ENCODE results near the gene GNAO1. TPM values are rescaled to one million over a fixed set of nuclear protein-coding genes. Genes with fewer than 3 reads are reported as not detected.
A peak's percentile ranks its signal among the peaks of the same experiment; 100 is the strongest.

Gene GNAO1
- total and polyA plus RNA-seq, 5 experiments from 2014 or later, result 0.62 to 0.85 (median 0.65) TPM; not detected in 2

DNA sequence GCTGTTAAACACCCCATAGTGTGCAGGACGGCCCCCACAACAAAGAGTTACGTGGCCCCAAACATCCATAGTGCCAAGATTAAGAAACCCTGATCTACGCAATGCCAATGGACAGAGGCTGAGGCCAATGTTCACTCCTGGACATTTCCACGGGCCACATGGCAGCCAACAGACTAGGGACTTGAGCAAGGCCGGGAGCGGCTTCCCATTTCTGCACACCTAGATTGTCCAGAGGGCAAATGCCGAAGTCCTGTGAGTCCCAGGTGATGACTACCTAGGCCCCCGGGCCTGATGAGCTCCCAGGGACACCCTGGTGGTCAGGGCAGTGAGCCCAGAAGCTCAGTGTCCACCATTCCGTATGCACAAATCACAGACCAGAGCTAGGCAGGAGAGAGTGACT lies 138.6 kb downstream of the GNAO1 start:
- H3K4me1 Mint-ChIP-seq, result no peaks in the 10 kb centered on the region
- H3K36me3 Mint-ChIP-seq, result no peaks in the 10 kb centered on the region
- DNase-seq (no peak), ATAC-seq (no peak)
- H3K27ac Mint-ChIP-seq, result no peak overlapping the region
- no peak overlapping the region for H3K4me3 Mint-ChIP-seq
- no peaks in the 10 kb centered on the region for H3K9me3 Mint-ChIP-seq
- H3K27me3 Mint-ChIP-seq, result no peaks in the 10 kb centered on the region
- POLR2A ChIA-PET, result no interaction called here

DNA sequence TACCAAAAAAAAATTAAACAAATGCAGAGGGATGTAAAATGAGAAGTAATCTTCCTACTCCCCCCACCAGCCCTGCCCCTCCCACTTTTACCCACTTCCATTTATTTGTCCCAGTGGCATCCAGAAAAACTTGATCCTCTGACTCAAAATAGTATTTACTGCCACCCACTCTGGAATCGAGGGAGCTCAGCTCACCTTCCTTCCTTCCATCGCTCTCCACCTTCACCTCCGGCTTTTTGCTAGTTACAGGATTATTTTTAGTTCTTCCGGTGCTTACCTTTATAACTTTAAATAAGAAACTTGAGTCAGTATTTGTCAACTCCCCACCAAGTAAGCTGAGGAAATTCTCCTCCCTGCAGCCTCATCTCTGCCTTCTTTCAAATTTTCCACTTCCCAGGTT lies 139.2 kb downstream of the GNAO1 start:
- POLR2A ChIA-PET, result no interaction called here
- ATAC-seq, result no peak
- no peaks in the 10 kb centered on the region for H3K9me3 Mint-ChIP-seq
- no peaks in the 10 kb centered on the region for H3K36me3 Mint-ChIP-seq
- DNase-seq, result no peak
- H3K27me3 Mint-ChIP-seq, result no peaks in the 10 kb centered on the region
- H3K4me1 Mint-ChIP-seq, result no peaks in the 10 kb centered on the region
- no peak overlapping the region for H3K4me3 Mint-ChIP-seq
- no peak overlapping the region for H3K27ac Mint-ChIP-seq

DNA sequence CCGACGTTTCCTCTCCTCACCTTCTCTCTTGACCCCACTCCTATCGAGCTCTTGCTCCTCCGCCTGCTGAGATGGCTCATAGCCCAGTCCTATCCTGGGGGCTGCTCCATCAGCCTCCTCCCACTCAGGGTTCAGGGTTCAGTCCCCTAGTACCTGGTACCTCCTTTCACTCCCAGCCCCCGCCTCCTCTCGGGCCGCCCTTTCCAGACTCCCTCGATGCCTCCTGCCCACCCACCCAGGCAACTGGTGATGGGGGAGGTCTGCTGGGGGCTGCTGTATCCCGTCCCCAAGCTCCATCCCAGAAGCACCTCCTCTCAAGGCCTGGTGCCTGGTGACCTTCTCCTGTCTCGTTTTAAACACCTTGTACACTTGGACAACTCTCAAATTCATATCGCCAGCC lies 140.1 kb downstream of the GNAO1 start:
- Mint-ChIP-seq H3K4me3 (no peak overlapping the region), H3K4me1 (no peaks in the 10 kb centered on the region), H3K27ac (no peak overlapping the region), H3K9me3 (no peaks in the 10 kb centered on the region), H3K27me3 (no peaks in the 10 kb centered on the region), H3K36me3 (no peaks in the 10 kb centered on the region)
- POLR2A ChIA-PET, result no interaction called here
- DNase-seq (no peak), ATAC-seq (no peak)

DNA sequence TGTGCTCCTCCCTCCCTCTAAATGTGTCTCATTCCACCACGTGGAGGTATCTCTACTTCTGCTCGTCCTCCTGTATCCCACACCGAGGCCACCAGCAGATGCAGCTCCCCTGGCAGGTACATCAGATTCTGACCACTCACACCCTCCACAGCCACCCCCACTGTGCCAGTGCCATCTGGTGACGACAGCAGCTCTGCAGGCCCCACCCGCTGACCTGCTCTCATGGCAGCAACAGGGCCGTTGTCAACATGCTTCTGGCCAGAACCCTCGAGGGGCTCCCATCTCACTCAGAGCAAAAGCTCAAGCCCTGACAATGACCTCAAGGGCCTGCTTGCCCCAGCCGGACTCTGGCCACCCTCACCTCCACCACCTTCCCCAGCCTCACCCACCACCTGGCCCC lies 140.6 kb downstream of the GNAO1 start:
- ATAC-seq (no peak), DNase-seq (no peak)
- Mint-ChIP-seq H3K27ac (peak overlapping the region in 1 of 10 donors; percentile 26), H3K27me3 (no peaks in the 10 kb centered on the region), H3K36me3 (no peaks in the 10 kb centered on the region), H3K4me1 (no peaks in the 10 kb centered on the region), H3K4me3 (no peak overlapping the region), H3K9me3 (no peaks in the 10 kb centered on the region)
- POLR2A ChIA-PET, result no interaction called here

DNA sequence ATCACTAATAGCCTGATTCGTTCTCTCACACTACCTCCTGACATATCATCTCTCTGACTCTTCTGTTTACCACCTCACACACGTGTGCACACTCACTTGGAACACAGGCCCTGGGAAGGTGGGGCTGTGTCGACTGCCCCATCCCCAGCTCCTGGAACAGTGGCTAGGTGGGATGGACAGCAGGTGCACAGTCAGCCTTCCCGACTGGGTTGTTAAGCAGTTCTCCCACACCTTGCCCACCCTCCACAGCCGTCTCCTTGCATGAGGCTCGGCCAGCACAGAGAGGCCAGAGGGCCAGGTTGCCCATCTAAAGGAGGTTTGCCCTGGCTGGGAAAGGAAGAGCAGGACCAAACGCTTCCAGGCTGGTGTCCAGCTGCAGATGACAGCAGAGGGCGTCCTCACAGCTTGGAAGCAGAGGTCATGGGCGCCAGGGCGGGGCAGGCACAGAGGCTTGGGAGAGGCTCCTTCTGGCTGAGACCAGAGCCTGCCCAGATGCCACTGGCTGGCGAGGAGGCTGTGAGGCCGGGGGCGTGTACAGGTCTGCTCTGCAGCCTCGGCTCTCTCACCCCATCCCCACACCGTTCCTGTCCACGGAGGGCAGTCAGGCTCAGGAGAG lies 141.3 kb downstream of the GNAO1 start:
- no peaks in the 10 kb centered on the region for H3K27me3 Mint-ChIP-seq
- H3K27ac Mint-ChIP-seq, result peak overlapping the region in 1 of 10 donors; percentile 40
- POLR2A ChIA-PET, result no interaction called here
- H3K36me3 Mint-ChIP-seq, result no peaks in the 10 kb centered on the region
- H3K4me1 Mint-ChIP-seq, result no peaks in the 10 kb centered on the region
- H3K9me3 Mint-ChIP-seq, result no peaks in the 10 kb centered on the region
- ATAC-seq, result no peak
- H3K4me3 Mint-ChIP-seq, result no peak overlapping the region
- no peak for DNase-seq

DNA sequence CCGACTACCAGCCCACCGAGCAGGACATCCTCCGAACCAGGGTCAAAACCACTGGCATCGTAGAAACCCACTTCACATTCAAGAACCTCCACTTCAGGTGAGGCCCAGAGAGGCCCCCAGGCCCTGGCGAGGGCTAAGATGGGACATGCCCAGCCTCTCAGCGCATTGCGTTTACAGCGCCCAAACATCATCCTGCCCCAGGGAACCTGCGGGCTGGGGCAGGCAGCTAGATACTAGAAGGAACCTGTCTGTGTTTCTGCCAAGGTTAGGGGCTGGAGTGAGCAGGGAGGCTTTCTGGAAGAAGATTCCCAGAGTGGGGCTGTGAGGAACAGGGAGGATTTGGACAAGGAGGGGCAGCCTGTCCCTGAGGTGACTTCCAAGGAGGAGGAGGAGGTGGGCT lies 143.5 kb downstream of the GNAO1 start:
- Mint-ChIP-seq H3K27me3 (no peaks in the 10 kb centered on the region), H3K4me3 (no peak overlapping the region), H3K4me1 (no peaks in the 10 kb centered on the region), H3K27ac (peak overlapping the region in 1 of 10 donors; percentile 40), H3K9me3 (no peaks in the 10 kb centered on the region), H3K36me3 (no peaks in the 10 kb centered on the region)
- POLR2A ChIA-PET, result no interaction called here
- DNase-seq (no peak), ATAC-seq (no peak)

DNA sequence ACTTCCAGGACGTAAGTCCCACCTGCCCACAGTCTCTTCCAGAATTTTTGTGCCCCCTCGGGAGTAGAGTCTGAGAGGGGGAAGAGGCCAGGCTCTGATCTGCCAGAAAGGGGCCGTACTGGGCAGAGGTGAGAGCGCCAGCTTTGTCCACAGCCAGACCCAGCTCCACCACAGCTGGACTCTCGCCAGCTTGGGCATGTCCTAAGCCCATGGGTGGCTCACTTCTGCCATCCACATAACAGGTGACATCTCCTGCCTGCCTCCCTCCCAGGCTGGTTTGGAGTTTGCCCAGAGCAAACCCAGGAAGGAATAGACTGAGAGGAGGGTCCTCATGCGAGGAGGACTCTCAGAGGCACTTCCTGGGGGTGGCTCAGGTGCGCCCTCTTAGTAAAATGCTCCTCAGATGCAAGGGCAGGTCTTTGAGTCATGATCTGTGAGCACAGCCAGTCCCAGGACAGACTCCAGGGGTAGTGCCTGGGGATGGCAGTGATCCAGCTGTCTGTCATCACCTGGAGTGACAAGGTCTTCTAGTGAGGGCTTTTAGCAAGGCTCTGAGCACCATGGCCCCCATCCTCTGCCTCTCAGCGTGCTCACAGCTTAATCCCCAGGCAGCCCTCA lies 144.9 kb downstream of the GNAO1 start:
- Mint-ChIP-seq H3K4me3 (no peak overlapping the region), H3K27me3 (no peaks in the 10 kb centered on the region), H3K36me3 (no peaks in the 10 kb centered on the region), H3K9me3 (no peaks in the 10 kb centered on the region), H3K27ac (no peak overlapping the region), H3K4me1 (peaks cover 0 to 3% (median 0%) of the 10 kb centered on the region in 4 donors)
- DNase-seq (no peak), ATAC-seq (no peak)
- POLR2A ChIA-PET, result no interaction called here

DNA sequence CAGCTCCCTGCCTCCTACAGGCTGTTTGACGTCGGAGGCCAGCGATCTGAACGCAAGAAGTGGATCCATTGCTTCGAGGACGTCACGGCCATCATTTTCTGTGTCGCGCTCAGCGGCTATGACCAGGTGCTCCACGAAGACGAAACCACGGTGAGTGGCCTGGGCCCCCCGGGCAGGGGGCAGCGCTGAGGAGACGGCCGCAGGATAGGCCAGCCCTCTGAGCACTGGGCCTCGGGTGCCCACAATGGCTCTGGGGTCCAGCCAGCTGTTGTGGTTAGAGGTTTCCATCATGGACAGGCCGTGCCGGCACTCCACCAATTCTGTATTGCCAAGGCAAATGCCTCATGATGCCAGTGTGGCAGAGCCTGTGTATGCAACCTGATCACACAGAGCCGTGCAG lies 145.4 kb downstream of the GNAO1 start:
- Mint-ChIP-seq H3K4me1 (peaks cover 0 to 3% (median 0%) of the 10 kb centered on the region in 4 donors), H3K27ac (no peak overlapping the region), H3K9me3 (no peaks in the 10 kb centered on the region), H3K4me3 (no peak overlapping the region), H3K27me3 (no peaks in the 10 kb centered on the region), H3K36me3 (no peaks in the 10 kb centered on the region)
- ATAC-seq (no peak), DNase-seq (no peak)
- POLR2A ChIA-PET, result no interaction called here

DNA sequence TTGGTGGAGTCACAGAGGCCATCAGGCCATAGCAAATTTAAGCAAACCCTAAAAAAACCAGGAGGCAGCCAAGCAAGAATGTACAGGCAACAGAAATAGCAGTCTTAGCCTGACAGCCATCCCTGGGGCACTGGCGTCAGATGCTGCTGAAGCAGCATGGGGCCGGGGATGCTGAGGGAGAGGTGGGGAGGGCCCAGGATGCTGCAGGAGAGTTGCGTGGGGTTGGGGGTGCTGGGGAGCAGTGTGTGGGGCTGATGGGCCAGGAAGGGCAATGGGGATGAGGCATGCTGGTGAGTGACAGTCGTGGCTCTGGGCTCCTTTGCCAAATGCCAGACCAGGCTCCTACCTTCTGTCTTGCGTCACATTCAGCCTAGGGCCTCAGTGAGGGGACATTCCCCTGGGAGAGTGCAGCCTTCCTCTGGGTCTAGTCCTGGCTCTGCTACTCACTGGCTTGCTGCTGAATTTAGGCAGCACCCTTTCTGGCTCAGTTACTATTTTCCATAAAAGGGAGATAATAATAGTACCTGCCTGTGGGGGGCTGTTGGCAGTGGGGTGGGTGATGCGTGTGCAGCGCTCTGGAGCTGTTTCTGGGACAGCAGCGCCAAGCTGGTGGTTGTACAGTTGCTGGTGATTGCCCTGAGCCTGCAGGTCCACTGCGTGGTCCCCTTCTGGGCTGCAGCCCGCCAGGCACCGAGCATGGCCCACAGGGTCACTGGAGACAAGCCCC lies 146.0 kb downstream of the GNAO1 start:
- POLR2A ChIA-PET, result no interaction called here
- Mint-ChIP-seq H3K9me3 (no peaks in the 10 kb centered on the region), H3K27ac (no peak overlapping the region)

DNA sequence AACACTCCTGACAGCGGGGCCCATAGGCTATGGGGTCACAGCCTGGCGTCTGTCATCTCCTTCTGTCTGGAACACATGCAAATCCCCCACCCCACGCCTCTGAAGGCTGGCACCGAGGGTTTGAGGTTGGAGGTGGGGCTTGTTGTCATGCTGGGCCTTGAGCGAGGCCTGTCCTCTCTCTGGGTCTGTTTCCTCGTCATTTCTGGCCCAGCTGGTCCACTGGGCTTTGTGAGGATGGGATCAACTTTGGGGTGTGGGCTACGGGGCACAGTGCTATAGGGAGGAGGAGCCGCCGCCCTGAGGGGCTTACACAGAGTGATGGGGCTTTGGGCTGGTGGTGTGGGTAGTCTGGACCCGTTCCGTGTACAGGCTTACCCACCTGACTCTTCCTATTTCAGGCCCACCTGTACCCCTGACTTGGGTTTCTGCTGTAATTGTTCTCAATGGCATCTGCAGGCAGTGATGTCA lies 146.6 kb downstream of the GNAO1 start:
- Mint-ChIP-seq H3K9me3 (no peaks in the 10 kb centered on the region), H3K27ac (no peak overlapping the region), H3K27me3 (no peaks in the 10 kb centered on the region), H3K4me1 (peaks cover 0 to 3% (median 0%) of the 10 kb centered on the region in 4 donors), H3K36me3 (no peaks in the 10 kb centered on the region), H3K4me3 (no peak overlapping the region)
- ATAC-seq, result no peak
- POLR2A ChIA-PET, result no interaction called here
- DNase-seq, result no peak

More for the DNA sequence above, 146.0 kb downstream of the GNAO1 start:
- ATAC-seq, result no peak
- Mint-ChIP-seq H3K4me1 (peaks cover 0 to 3% (median 0%) of the 10 kb centered on the region in 4 donors), H3K4me3 (no peak overlapping the region), H3K36me3 (no peaks in the 10 kb centered on the region), H3K27me3 (no peaks in the 10 kb centered on the region)
- DNase-seq, result no peak

DNA sequence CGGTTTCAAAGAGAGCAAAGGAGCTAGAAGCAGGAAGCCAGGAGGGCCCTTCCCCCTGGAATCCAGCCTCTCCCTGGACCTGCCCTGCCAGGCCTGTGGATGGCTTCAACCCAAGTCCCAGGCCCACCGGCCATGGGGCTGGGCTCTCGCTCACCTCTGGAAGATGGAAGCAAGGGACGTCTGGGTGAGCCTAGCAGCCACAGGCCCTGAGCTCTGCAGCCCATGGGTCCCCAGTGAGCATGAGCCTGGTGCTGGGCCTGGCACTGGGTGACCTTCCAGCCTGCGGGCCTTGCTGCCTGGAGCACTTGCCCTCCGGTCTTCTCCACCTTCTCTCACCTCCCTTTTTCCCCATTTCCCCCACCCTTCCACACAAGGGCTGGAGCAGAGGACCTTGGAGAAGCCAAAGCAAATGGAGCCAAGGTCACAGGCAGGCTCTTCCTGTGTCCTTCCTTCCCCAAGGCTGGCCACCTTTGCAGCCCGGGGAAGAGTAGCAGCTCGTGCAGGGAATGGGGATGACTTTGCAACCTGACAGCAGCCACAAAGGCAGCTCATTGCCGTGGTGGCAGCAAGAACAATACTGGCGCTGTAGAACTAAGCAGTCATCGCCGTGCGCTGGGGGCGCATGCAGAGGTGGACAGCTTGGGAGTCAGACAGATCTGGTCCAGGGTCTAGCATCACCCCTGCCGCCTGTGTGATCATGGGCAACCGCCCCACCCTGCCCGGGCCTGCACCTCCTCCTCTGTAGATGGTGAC lies 147.5 kb downstream of the GNAO1 start:
- ATAC-seq, result no peak
- no peak for DNase-seq
- POLR2A ChIA-PET, result no interaction called here
- Mint-ChIP-seq H3K27ac (peak overlapping the region in 1 of 10 donors; percentile 43), H3K4me3 (no peak overlapping the region), H3K9me3 (no peaks in the 10 kb centered on the region), H3K36me3 (no peaks in the 10 kb centered on the region), H3K27me3 (no peaks in the 10 kb centered on the region), H3K4me1 (peaks cover 0 to 3% (median 0%) of the 10 kb centered on the region in 4 donors)

DNA sequence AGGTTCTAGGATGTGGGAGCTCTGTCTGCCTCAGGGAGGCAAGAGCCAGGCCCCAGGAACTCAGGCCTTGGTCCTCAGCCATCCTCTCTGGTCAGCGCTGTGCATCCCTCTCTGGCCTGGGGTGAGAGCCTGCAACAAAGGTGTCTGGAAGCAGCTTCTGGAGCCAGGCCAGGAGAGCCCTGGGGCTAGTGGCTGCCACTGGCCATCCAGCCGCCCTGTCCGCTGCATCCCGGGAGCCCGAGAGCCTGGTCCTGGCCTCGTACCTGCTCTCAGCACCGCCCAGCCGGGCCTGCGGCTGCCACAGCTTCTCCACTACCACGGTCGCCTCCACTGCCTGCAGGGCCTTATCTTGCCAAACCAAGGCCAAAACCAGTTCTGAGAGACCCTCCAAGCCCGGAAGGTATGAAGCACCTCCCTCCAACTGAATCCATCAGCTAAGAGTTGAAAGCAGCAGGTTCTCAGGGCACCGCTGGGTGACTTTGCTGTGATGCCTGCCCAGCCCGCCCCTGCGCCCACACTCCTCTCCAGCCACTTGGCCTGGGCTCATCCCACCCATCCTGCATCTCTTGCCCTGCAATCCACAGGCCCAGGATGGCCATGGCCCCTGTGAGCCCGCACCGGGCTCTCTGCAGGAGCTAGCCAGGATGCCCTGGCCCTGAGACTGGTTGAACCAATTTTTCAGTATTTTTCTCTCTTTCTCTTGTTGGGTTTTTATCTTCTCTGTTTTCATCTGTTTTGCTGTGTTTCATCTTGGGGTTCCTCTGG lies 148.3 kb downstream of the GNAO1 start:
- H3K27me3 Mint-ChIP-seq, result no peaks in the 10 kb centered on the region
- no peaks in the 10 kb centered on the region for H3K36me3 Mint-ChIP-seq
- peaks cover 0 to 3% (median 0%) of the 10 kb centered on the region in 4 donors for H3K4me1 Mint-ChIP-seq
- peak overlapping the region in 1 of 10 donors; percentile 13 for H3K27ac Mint-ChIP-seq
- POLR2A ChIA-PET, result no interaction called here
- H3K4me3 Mint-ChIP-seq, result no peak overlapping the region
- ATAC-seq, result no peak
- no peaks in the 10 kb centered on the region for H3K9me3 Mint-ChIP-seq
- DNase-seq, result no peak

Measured in naive thymus-derived CD8-positive, alpha-beta T cell (primary cell).